Stimulated activated CD8-positive, alpha-beta memory T cell treated with anti-CD3 and anti-CD28 coated beads, Interleukin-4, amount 100 ng/mL, for 24 hours (primary cell): Measurements from ENCODE around the gene PTPRCAP.

ENCODE experiments used
- DNase-seq: peaks from one replicate; pipeline ENCODE4 v3.0.0-alpha.2; 2020; ENCODE audit warnings: low read depth

The PTPRCAP gene

DNA sequence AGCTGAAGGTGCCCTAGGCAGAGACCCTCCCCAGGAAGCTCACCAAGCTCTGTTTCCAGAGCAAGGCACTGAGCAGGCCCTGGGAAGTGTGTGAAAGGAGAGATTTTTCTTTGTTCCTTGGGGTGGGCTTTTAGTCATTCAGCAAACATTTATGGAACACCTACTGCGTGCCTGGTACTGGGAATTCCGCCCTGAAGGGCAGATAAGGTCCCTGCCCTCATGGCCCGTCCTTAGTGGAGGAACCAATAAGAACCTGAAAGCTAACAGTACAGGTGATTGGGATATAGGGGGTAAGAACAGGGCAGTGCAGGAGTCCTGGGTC lies 27.7 kb upstream of the PTPRCAP start:
- DNase-seq = no peak

DNA sequence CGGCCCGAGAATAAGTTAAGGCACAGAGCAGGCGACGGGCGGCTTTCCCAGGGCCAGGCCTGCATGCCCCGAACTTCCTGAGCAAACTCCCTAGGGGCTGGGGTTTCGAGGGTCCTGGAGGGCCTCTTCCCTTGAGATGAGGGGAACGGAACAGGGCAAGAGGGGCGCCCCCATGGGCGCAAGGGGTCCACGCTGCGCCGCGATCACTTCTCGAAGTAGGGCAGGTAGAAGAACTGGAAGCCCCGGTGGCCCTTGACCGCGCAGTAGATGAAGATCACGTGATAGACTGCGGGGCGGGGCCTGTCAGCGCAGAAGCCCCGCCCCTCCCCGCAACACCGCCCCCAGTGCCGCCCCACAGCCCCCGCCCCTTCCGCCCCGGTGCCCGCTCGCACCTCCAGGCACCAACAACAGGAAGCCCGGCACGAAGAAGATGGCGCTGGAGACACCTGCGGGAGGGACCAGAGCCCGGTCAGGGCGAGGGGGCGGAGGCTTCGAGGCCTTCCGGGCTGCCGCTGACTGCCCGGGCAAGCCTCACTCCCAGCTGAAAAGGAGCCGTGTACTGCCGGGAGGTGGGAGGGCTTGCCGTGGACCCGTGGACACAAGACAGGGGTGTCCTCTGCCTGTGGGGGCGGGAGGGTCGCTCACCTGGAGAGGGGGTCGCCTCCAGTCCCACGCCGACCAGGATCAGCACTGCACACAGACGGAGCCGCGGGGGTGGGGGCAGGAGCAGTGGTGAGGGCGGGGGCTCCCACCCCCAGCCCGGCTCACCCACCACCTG lies 27.1 kb upstream of the PTPRCAP start:
- DNase-seq = peak; percentile 85

- DNase-seq = no peak
Observed at GRCh38 chr11:67463680-67464410, 26.4 kb upstream of the PTPRCAP start.

DNA sequence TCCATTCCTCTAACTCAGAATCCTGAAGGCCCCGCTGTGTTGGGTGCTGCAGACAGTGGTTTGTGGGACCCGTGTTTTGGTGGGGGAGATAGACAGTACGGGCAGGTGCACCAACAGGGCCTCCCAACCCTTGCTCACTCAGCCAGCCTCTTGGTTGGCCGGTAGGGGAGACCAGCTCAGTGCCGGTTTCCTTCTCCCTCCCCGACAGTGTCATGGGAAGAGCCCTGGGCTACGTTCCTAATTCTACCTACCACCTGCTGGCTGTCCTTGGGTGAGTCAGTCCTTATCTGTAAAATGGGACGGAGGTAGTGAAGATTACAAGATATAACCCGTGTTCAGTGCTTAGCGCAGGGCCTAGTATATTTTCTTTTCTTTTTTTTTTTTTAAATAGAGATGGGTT lies 25.7 kb upstream of the PTPRCAP start:
- no peak for DNase-seq

DNA sequence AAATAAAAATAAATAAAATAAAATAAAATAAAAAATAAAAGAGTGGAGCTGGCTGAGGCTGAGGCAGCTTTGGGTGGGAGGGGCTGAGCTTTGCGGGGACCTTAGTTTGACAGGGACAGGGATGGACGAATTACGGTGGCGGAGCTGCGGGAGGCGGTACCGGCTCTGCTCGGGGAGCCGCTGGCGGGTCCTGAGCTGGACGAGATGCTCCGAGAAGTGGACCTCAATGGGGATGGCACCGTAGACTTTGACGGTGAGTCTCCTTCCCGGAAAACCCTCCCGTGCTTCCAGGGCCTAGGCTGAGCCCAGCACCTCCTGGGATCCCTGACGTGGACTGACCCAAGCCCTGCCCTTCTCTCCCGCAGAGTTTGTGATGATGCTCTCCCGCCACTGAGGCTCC lies 20.8 kb upstream of the PTPRCAP start:
- no peak for DNase-seq

DNA sequence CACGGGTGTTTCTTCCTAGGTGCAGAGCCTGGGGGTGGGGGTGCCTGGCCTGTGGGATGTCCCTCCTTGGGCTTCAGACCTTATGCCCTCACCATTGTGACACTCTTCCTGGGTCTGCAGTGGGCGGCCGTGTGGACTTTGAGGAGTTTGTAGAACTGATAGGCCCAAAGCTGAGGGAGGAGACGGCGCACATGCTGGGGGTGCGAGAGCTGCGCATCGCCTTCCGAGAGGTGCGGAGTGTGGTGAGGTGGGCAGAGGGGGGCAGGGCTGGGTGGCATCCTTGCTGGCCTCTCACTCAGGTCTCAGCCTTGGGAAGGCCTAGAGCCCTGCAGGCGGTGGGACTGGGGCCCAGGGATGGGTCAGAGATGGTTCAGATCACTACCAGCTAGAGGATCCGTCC lies 20.0 kb upstream of the PTPRCAP start:
- no peak for DNase-seq

DNA sequence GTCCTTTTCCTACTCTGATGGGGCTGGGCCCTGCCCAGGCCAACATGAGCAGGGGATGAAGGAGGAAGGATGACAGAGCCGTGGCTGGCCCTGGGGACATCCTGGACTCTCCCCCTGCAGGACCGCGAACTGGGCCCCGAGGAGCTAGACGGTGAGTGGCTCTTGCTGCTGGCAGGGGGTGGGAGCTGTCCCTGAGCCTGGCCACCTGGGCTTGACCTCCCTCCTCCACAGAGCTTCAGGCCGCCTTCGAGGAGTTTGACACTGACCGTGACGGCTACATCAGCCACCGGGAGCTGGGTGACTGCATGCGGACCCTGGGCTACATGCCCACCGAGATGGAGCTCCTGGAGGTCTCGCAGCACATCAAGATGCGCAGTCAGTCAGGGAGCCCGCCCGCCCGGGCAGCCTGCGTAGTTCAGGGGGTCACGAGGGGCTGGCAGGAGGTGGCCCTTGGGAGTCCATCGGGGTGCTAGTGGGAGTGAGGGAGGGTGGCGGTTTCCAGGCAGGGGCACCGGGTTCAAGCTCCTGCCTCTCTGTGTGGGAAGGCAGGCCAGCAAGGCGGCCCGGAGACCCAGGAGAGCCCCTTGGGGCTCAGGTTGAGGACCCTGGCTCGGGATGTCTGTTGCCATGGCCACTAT lies 18.7 kb upstream of the PTPRCAP start:
- no peak for DNase-seq

GRCh38 chr11:67455054-67455453 lies 17.6 kb upstream of the PTPRCAP start, which contains the start of gene CABP4:
TSS of gene CABP4 (plus strand) at chr11:67455354. CDS start at chr11:67455424, 70 bp downstream.
- no peak for DNase-seq

DNA sequence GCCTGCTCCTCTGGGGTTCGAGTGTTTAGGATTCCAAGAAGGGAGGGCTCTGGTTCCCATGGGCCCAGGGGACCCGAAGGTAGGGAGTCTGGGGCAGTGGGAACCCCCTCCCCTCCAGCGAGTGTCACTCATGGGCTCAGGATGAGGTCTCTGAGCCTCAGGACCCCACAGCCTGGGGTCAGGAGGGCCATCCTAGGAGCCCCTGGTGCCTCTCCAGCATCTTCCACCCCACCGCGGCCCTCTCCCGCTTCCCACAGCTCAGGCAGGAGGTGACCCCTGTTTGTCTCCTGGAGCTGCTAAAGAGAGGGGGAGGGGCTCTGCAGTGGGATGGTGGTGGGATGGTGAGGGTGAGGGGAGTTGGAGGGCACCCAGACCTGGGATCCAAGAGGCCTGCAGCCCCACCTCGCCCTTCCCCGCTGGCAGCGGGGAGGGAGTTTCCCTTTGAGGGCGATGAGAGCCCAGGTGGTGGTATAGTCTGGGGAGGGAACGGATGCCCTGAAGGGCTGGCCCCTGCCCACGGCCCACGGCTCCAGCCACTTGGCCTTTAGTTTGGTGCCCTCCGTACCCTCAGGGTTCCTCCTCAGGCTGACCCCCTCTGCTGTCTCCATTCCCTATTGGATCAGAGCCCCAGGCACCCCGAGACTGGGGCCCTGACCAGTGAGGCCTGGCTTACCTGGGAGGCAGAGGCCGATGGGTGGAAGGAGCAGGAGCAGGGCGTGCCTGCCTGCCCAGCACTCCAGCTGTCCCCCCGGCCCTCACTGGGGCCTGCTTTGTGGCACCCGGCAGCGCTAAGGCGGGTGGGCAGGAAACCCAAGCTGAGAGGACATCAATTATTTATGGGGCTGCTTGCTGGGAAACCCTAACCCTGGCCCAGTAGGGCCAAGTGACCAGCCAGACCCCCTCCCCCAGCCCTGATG lies 16.6 kb upstream of the PTPRCAP start:
- DNase-seq = no peak

DNA sequence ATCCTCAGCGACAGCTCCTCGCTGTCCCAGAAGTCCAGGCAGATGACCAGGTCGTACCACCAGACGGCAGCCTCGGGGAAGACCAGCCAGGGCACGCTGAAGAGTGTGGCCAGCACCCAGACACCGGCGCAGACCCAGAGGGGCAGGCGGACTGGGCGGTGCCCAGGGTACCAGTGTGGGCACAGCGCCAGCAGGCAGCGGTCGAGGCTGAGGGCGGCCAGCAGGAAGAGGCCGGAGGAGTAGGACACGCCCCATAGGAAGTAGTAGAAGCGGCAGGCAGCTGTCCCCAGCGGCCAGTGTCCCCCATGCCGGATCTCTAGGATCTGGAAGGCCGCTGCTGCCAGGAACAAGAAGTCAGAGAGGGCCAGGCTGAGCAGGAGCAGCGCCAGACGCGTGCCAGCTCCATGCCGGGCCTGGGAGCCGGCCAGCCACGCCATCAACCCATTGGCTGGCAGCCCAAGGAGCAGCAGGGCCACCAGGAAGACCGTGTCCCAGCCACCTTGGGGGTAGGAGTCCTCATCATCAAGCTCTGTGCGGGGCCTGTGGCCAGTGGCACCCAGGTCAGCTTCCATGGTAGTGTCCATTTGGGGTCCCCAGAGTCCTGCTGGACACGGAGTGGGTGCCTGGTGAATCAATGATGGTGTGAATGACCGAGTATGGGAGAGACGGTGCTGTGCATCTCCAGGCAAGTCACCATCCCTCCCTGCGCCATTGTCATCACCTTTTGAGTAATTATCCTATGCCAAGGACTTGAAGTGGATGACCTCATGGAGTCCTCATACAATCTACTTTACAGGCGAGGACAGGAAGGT lies 14.9 kb upstream of the PTPRCAP start, which contains the start of gene GPR152:
GPR152 (minus strand) TSS at position 589 of the 812 bp plus-strand sequence; CDS start at position 584, 5 bp downstream.
- DNase-seq = no peak

DNA sequence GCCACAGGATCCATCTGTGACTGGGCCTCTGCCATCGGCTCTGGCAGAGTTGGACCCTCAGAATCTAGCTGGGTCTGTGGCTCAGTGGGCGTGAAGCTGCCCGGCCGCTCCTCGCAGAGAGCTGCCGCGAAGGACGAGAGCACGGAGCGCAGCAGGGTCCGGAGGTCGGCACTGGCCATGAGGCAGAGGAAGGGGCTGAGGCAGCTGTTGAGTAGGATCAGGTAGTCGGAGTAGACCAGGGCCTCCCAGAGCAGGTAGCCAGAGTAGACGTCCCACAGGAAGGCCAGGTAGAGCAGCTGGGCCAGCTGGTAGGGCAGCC lies 14.1 kb upstream of the PTPRCAP start:
- no peak for DNase-seq

GRCh38 chr11:67450796-67451657 lies 13.5 kb upstream of the PTPRCAP start:
- no peak for DNase-seq

DNA sequence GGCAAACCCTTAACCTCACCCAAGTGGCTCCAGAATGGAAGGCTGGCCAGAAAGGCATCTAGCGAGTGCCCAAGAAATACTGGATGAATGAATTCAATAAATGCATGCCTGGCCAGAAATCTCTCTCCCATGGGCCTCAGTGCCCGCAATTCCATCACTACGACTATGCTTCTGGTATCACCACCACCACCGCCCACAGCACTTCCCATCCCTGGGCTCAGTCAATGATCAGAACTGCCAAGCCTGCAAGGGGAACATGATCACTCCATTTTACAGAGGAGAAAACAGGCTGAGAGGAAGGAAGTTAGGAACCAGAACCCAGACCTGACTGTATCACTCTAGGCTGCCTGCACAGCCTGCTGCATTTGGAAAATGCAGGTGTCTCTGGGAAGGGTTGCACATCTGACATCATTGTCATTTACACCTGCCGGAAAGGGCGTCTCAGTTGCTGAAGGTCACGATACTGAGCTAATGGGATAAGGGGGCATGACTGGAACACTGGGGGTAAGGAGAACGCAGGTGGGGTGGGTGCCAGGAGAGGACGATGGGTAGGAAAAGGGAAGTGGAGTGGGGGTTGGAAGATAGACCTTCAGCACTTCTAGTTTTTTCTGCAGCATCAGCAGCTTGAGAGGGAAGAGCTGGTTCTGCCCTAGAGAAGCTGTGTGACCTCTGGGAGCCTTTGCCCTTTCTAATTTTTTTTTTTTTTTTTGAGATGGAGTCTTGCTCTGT lies 11.8 kb upstream of the PTPRCAP start:
- DNase-seq = no peak

DNA sequence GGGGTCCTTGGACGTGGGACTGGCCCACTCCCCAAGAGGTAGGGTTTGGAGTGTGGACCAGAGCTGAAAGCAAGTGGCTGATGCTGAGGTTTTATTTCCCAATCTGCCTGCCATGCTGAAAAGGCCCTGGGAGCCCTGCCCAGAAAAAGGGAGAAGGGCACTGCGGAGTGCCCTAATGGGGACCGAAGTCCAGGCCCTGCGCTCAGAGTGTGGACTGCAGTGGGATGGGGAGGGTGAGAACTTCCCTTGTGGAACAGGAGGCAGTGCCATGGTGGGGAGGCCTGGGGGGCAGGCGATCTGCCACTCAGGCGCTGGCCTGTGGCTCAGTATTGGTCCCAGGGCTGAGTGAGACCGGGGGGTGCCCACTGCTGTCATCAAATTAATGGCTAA lies 10.7 kb upstream of the PTPRCAP start:
- DNase-seq = no peak

DNA sequence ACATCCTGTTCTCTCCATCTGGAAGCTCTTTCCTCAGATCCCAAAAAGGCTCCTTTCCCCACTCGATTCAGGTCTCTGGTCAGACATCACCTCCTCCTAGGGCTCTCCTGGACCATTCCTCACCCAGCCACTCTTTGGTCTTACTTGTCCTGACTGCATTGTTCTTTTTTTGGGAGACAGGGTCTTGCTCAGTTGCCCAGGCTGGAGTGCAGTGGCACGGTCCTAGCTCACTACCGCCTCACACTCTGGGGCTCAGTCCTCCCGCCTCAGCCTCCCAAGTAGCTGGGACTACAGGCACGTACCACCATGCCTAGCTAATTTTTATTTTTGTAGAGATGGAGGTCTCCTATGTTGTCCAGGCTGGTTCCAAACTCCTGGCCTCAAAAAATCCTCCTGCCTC lies 8.0 kb upstream of the PTPRCAP start:
- DNase-seq = no peak

DNA sequence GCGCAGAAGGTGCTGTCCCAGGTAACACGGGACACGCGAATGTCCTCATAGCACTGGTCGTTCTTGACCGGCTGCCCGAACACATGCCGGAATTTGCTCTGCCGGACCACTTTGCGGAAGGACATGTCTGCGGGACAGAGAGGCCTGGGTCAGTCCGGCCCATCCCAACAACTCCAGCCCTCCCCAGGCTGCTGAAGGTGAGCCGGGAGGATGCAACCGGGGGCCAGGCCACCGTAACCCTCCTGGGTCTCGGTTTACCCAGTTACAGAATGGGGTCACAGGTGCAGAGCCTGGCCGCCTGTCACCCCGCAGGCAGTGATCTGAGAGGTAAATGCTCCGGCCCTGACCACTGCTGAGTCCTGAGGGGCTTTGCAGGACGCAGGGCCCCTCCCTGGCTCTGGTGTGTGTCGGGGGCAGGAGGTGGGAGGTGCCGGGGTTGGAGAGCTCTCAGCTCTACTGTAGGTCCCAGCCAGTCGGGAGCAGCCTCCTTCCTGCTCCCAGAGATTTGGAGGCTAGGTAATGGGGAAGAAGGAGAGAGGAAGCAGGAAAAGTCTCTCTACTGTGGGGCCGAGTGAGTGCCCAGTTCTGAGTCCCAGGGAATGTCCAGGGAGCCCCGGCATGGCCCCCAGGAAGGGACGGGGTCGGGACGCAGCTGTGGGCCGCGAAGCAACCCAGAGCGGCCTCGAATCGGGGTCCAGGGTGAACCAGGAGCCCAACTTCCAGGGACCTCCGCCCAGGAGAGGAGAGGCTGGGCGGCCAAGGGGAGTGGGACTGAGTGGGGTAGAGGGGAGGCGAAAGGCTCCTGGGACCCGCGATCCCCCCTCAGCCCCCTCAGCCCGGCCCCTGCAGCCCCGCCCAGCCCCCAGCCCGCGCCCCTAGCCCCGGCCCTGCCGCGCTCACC lies 5.3 kb upstream of the PTPRCAP start:
- DNase-seq = no peak

DNA sequence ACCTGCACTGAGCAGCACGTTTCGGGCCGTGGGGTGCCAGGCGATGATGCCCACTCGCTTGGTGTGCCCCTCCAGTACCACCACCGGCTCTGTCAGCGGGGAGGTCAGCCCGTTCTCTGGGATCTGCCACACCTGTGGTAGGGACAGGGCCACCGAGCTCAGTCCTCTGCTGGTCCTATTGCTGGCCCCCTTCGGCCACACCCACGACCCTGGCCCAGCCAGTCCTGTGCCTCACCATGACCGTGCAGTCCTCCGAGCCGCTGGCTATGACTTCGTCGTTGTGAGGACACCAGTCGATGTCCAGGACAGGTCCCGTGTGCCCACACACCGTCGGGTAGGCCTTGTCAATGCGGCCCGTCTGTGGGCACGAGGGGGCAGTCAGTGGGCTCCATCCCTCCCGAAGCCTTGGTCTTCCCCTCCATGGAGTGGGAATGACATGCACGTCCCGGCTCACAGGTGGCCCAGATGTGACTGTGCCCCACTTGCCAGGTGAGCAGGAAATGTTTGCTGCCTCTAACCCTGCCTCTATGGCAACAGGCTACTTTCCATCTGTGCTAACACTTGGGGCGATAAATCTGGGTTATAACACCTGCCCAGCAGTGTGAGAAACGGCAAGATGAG lies 4.4 kb upstream of the PTPRCAP start:
- DNase-seq = no peak

DNA sequence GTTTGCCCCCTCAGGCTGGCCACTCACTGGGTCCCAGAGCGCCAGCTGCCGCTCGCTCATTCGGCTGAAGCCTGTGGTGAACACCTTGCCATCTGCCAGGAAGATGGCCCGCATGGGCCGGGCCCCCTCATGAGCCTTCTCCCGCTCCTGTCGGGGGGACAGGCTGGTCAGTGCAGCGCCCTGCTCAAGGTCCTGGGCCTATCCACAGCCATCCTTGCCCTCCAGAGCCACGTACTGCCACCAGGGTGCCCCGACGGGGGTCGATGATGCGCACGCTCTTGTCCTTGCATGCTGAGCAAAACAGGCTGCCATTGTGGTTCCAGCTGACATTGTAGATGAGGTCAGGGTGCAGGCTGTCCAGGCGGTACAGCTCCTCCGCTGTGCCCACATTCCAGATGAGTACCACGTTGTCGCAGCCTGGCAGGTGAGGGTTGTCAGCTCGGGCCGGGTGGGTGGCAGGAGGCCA lies 3.6 kb upstream of the PTPRCAP start:
- no peak for DNase-seq
